ENCODE data around the gene GKN2. TPM values are rescaled to one million over a fixed set of nuclear protein-coding genes. Genes with fewer than 3 reads are reported as not detected.

The GKN2 gene
- total and polyA plus RNA-seq, 9 of the 15 experiments (the other 6 are each of a cell fraction or from before 2014, with no cell fraction given): not detected

DNA sequence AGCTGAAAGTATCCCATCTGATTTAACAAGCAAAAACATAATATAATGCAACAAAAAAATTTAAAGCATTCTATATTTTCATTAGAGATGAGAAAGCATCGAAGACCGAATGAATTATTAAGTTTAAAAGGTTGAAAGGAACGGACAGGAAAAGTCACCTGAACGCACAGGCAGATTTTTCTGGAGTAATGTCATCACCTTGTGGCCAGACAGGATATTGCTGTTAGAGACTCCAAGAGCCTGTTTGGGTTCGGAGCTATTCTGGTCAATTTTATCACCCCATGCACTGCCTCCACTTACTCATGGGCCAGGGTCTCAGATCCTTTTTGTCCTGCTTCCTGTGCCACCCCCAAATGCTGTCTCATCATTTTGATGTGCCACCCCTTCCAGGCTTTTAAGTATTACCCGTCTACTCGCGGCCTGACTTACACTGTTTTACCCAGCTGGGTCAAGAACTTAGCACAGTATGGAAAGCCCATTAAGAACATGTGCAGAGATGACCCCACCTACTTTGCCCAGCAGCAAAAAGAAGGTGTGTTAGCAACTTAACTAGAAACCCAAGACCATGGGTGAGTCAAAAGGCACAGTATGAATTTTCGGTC is 27.3 kb downstream of the GKN2 start (continued):
- TF ChIP-seq REST (IDR thresholded peaks at IDR 0.05; ENCODE audit: borderline replicate concordance): peak; percentile 89
- TF ChIP-seq REST (CRISPR knock-in tag; IDR thresholded peaks at IDR 0.05; ENCODE audit: low read depth): no peak
- no peak for TF ChIP-seq TEAD2 (tag; IDR thresholded peaks at IDR 0.05)
- peak; percentile 69 for TF ChIP-seq KLF16 (IDR thresholded peaks at IDR 0.05)
- no peak for TF ChIP-seq SAP30 (IDR thresholded peaks at IDR 0.05; ENCODE audit: borderline replicate concordance, insufficient read depth, low read depth, low read length, poor library complexity, severe bottlenecking)
- TF ChIP-seq STAG1 (CRISPR knock-in tag; IDR thresholded peaks at IDR 0.05; ENCODE audit: borderline replicate concordance): peak; percentile 65; the same call in 1 of the 2 replicates
- TF ChIP-seq SMC3 (conservative IDR thresholded peaks at IDR 0.05; ENCODE audit: insufficient read depth, low read depth, low read length): peak; percentile 96
- peak; percentile 28; the same call in 1 of the 2 replicates for TF ChIP-seq JUND (IDR thresholded peaks at IDR 0.05; ENCODE audit: borderline replicate concordance, low read depth, low read length)
- no peak for TF ChIP-seq JUND (tag; IDR thresholded peaks at IDR 0.05; ENCODE audit: borderline replicate concordance, low read depth, low read length)
- 0 out of 2 replicates have a peak, but pooled peaks have one; percentile 27 for TF ChIP-seq BHLHE40 (IDR thresholded peaks at IDR 0.05; ENCODE audit: low read length)
- TF ChIP-seq, protein P1, sequence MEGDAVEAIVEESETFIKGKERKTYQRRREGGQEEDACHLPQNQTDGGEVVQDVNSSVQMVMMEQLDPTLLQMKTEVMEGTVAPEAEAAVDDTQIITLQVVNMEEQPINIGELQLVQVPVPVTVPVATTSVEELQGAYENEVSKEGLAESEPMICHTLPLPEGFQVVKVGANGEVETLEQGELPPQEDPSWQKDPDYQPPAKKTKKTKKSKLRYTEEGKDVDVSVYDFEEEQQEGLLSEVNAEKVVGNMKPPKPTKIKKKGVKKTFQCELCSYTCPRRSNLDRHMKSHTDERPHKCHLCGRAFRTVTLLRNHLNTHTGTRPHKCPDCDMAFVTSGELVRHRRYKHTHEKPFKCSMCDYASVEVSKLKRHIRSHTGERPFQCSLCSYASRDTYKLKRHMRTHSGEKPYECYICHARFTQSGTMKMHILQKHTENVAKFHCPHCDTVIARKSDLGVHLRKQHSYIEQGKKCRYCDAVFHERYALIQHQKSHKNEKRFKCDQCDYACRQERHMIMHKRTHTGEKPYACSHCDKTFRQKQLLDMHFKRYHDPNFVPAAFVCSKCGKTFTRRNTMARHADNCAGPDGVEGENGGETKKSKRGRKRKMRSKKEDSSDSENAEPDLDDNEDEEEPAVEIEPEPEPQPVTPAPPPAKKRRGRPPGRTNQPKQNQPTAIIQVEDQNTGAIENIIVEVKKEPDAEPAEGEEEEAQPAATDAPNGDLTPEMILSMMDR (IDR thresholded peaks at IDR 0.05 in 2 of 3, conservative IDR thresholded peaks at IDR 0.05 in 1 of 3; ENCODE audit: insufficient read depth in 2 of 3, low read depth in 1 of 3, low read length in 3 of 3): peak; percentile 87 to 98 (median 94)
- TF ChIP-seq, protein P2, sequence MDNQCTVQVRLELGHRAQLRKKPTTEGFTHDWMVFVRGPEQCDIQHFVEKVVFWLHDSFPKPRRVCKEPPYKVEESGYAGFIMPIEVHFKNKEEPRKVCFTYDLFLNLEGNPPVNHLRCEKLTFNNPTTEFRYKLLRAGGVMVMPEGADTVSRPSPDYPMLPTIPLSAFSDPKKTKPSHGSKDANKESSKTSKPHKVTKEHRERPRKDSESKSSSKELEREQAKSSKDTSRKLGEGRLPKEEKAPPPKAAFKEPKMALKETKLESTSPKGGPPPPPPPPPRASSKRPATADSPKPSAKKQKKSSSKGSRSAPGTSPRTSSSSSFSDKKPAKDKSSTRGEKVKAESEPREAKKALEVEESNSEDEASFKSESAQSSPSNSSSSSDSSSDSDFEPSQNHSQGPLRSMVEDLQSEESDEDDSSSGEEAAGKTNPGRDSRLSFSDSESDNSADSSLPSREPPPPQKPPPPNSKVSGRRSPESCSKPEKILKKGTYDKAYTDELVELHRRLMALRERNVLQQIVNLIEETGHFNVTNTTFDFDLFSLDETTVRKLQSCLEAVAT (IDR thresholded peaks at IDR 0.05): no peak
- TF ChIP-seq RB1 (IDR thresholded peaks at IDR 0.05; ENCODE audit: low read depth): 0 out of 2 replicates have a peak, but pooled peaks have one; percentile 36
- no peak for TF ChIP-seq NBN (IDR thresholded peaks at IDR 0.05; ENCODE audit: low read depth)
- TF ChIP-seq RBBP5 (IDR thresholded peaks at IDR 0.05; ENCODE audit: borderline replicate concordance, insufficient read depth, low read length, poor library complexity, severe bottlenecking): no peak

All from K562 (cell line).